ENCODE results near the gene PLK5. TPM values are rescaled to one million over a fixed set of nuclear protein-coding genes. Genes with fewer than 3 reads are reported as not detected.

PLK5 gene
- total RNA-seq, 1 experiment from 2014 or later: 0.57 TPM

- DNase-seq: no peak
- no peak overlapping the region for H3K14ac ChIP-seq (ENCODE audit: insufficient read depth, low read length)
- H3K27ac Mint-ChIP-seq: no peak overlapping the region
- no peak overlapping the region for H2BK15ac ChIP-seq (ENCODE audit: low read depth, low read length)
- H3K36me3 Mint-ChIP-seq (ENCODE audit: insufficient read depth in 1 of 3, low read depth in 3 of 3): no peaks in the 10 kb centered on the region
- no peaks in the 10 kb centered on the region for H3K4me1 ChIP-seq (ENCODE audit: insufficient read depth, low read length)
- H2AFZ ChIP-seq (ENCODE audit: low read length): no peak overlapping the region
- peaks cover 6 to 7% of the 10 kb centered on the region in 2 experiments; a peak in 3 of 4 replicates for H3K4me1 Mint-ChIP-seq
- H3K27me3 ChIP-seq (ENCODE audit: insufficient read depth, low read length): peaks cover 9% of the 10 kb centered on the region; the same call in 1 of the 2 replicates
- H3K56ac ChIP-seq (ENCODE audit: insufficient read length, low read depth, low read length): no peak overlapping the region
- H3K79me1 ChIP-seq (ENCODE audit: insufficient read depth, low read depth, low read length, poor library complexity, severe bottlenecking): no peaks in the 10 kb centered on the region
- no peak overlapping the region for H2BK20ac ChIP-seq (ENCODE audit: low read depth, low read length, poor library complexity, severe bottlenecking)
- no peak overlapping the region for H2BK12ac ChIP-seq (ENCODE audit: insufficient read length, low read depth, low read length)
- no peaks in the 10 kb centered on the region for H3K9me3 ChIP-seq (ENCODE audit: control insufficient read depth, low read depth, low read length)
- H4K91ac ChIP-seq (ENCODE audit: insufficient read length, low read depth, low read length): no peak overlapping the region
- H3K4me3 Mint-ChIP-seq: no peak overlapping the region
- H3K79me2 ChIP-seq (ENCODE audit: insufficient read depth, low read length): no peaks in the 10 kb centered on the region
- peaks cover 3% of the 10 kb centered on the region for H4K20me1 ChIP-seq (ENCODE audit: control insufficient read depth, insufficient read depth, insufficient read length)
- H4K5ac ChIP-seq (ENCODE audit: insufficient read length, low read depth, low read length): no peak overlapping the region
- H2AK5ac ChIP-seq (ENCODE audit: insufficient read length, low read length): no peak overlapping the region
- peaks cover 0 to 6% of the 10 kb centered on the region in 2 experiments; a peak in 3 of 5 replicates for H3K9me3 Mint-ChIP-seq
- H3K23ac ChIP-seq (ENCODE audit: insufficient read length, low read depth, low read length): no peak overlapping the region
- WGBS (ENCODE audit: extremely low coverage, insufficient read length, low lambda C conversion rate): no CpG with 5 or more reads among the region's 23 CpGs
- no peak overlapping the region for H3T11ph ChIP-seq (ENCODE audit: low read length)
- H3K9ac ChIP-seq (ENCODE audit: extremely low read depth, insufficient read length, low read length): no peak overlapping the region
- no peak overlapping the region for H4K8ac ChIP-seq (replicated peaks; ENCODE audit: insufficient read length, low read depth, low read length)
- no peak overlapping the region for H2BK5ac ChIP-seq (ENCODE audit: insufficient read length, low read length)
- H3K23me2 ChIP-seq (ENCODE audit: insufficient read length, low read depth, low read length, poor library complexity, severe bottlenecking): peaks cover 2% of the 10 kb centered on the region
- H3K27ac ChIP-seq (ENCODE audit: insufficient read length, low read depth, low read length): no peak overlapping the region
- H3K18ac ChIP-seq (ENCODE audit: insufficient read length, low read depth, low read length): no peak overlapping the region
- peaks cover 49% of the 10 kb centered on the region for H3K27me3 Mint-ChIP-seq (ENCODE audit: low read depth)
- TF ChIP-seq CTCF (conservative IDR thresholded peaks at IDR 0.05): no peak
- H2BK120ac ChIP-seq (ENCODE audit: low read depth, low read length, poor library complexity, severe bottlenecking): no peak overlapping the region
- no peak overlapping the region for H3K4me2 ChIP-seq (ENCODE audit: insufficient read depth, insufficient read length, low read length)
- no peak overlapping the region for H3K4ac ChIP-seq (ENCODE audit: low read depth, low read length)
These were observed 4.9 kb downstream of the PLK5 start for GRCh38 chr19:1528596-1529429.
